B cell (primary cell): Measurements from ENCODE around the gene NUMBL. TPM values are rescaled to one million over a fixed set of nuclear protein-coding genes. Genes with fewer than 3 reads are reported as not detected.

Experiments
- polyA plus RNA-seq: library from polyadenylated mRNA; depleted of rRNA; stranded (reverse); fragments of >200 nt; gene quantifications from 2 replicates; pipeline ENCODE4 v1.2.3, GENCODE V29; 2012
- small RNA-seq: library from RNA; depleted of rRNA; stranded (forward); fragments of <200 nt; gene quantifications from one replicate; pipeline ENCODE3, GENCODE V24; 2012; ENCODE audit warnings: low replicate concordance, low read depth; ENCODE audit not compliant: insufficient read length
- total RNA-seq, 2 donors: library from RNA; stranded (reverse); fragments of 120-200 nt in 1 of 2; gene quantifications; 1 replicate in 1 of 2; 2 replicates in 1 of 2; pipeline versions ENCODE4 v1.2.3 to v1.2.4, GENCODE V29; 2013 to 2022

NUMBL gene
- total and polyA plus RNA-seq, 2 donors (not counting 1 experiment from before 2014, with no cell fraction given), result 7.8 to 21.8 TPM

Small RNAs within 50 kb of the gene (small RNA-seq; reads per million reads assigned to genes)
- not detected for gene RNU6-195P

Other genes with a start within 250 kb of the NUMBL start
- 39.3 and 41.6 TPM in 2 replicates for gene SERTAD3, start 246.3 kb downstream of the NUMBL start, total RNA-seq
- 16.4 and 43.9 TPM in 2 replicates for gene SERTAD3, start 246.3 kb downstream of the NUMBL start, polyA plus RNA-seq
- gene BLVRB, start 224.9 kb downstream of the NUMBL start, total RNA-seq, result 11.8 and 14.2 TPM in 2 replicates
- gene BLVRB, start 224.9 kb downstream of the NUMBL start, polyA plus RNA-seq, result 16.2 and 23.2 TPM in 2 replicates
- 0.56 and 0.67 TPM in 2 replicates for gene SPTBN4, start 223.7 kb downstream of the NUMBL start, total RNA-seq
- gene SPTBN4, start 223.7 kb downstream of the NUMBL start, polyA plus RNA-seq, result 0.03 and 0.04 TPM in 2 replicates
- 179 and 192 TPM in 2 replicates for gene SHKBP1, start 113.8 kb downstream of the NUMBL start, total RNA-seq
- gene SHKBP1, start 113.8 kb downstream of the NUMBL start, polyA plus RNA-seq, result 219 and 227 TPM in 2 replicates
- gene LTBP4, start 89.3 kb downstream of the NUMBL start, total RNA-seq, result 81.2 and 83.3 TPM in 2 replicates
- 105 and 127 TPM in 2 replicates for gene LTBP4, start 89.3 kb downstream of the NUMBL start, polyA plus RNA-seq
- 55.4 and 58.9 TPM in 2 replicates for gene COQ8B, start 26.2 kb upstream of the NUMBL start, total RNA-seq
- gene COQ8B, start 26.2 kb upstream of the NUMBL start, polyA plus RNA-seq, result 60.6 and 62.6 TPM in 2 replicates
- 13.1 and 16.0 TPM in 2 replicates for gene ITPKC, start 26.5 kb upstream of the NUMBL start, total RNA-seq
- gene ITPKC, start 26.5 kb upstream of the NUMBL start, polyA plus RNA-seq, result 6.7 and 8.7 TPM in 2 replicates
- 9.8 and 10.2 TPM in 2 replicates for gene ACTMAP, start 59.8 kb upstream of the NUMBL start, total RNA-seq
- 7.7 and 11.4 TPM in 2 replicates for gene ACTMAP, start 59.8 kb upstream of the NUMBL start, polyA plus RNA-seq
- gene SNRPA, start 60.6 kb upstream of the NUMBL start, total RNA-seq, result 90.7 and 92.0 TPM in 2 replicates
- gene SNRPA, start 60.6 kb upstream of the NUMBL start, polyA plus RNA-seq, result 104 and 147 TPM in 2 replicates
- gene MIA, start 84.9 kb upstream of the NUMBL start, total RNA-seq, result 2.3 and 5.7 TPM in 2 replicates
- gene MIA, start 84.9 kb upstream of the NUMBL start, polyA plus RNA-seq, result 0.37 and 0.75 TPM in 2 replicates
- gene RAB4B, start 87.6 kb upstream of the NUMBL start, total RNA-seq, result 104 and 108 TPM in 2 replicates
- gene RAB4B, start 87.6 kb upstream of the NUMBL start, polyA plus RNA-seq, result 141 and 196 TPM in 2 replicates
- gene EGLN2, start 108.5 kb upstream of the NUMBL start, total RNA-seq, result 178 and 182 TPM in 2 replicates
- gene EGLN2, start 108.5 kb upstream of the NUMBL start, polyA plus RNA-seq, result 111 and 130 TPM in 2 replicates
- not detected in 2 replicates for gene CYP2A6, start 159.8 kb upstream of the NUMBL start, total RNA-seq
- gene CYP2A6, start 159.8 kb upstream of the NUMBL start, polyA plus RNA-seq, result not detected in 2 replicates
- not detected in 2 replicates for gene CYP2A7, start 191.6 kb upstream of the NUMBL start, total RNA-seq
- gene CYP2A7, start 191.6 kb upstream of the NUMBL start, polyA plus RNA-seq, result not detected in 2 replicates